Measurements from ENCODE around the gene TSPAN9. TPM values are rescaled to one million over a fixed set of nuclear protein-coding genes. Genes with fewer than 3 reads are reported as not detected.

Gene TSPAN9
- polyA plus RNA-seq, 4 donors, result 90.1 to 101 (median 97.8) TPM

DNA sequence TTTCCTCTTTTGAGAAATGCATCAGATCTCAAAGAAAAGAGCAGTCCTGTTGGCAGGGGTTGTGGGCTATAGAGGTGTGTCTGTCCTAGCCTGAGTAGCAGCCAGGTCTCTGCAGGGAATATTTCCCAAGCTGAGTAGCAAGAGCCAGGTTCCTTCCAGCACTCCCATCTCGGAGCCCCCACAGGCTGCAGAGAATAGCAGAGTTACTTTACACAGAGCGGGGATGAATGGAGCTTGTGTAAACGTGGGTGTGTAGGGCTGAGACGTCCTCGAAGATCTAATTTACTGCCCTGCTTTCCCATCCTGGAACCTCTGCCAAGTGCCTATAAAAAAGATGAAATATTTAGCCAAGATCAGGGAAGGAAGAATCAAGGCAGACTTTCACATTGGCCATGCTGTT, 156.6 kb downstream of the TSPAN9 start:
- no peak for DNase-seq (ENCODE audit: low read depth in 4 of 4, low spot score in 3 of 4)

DNA sequence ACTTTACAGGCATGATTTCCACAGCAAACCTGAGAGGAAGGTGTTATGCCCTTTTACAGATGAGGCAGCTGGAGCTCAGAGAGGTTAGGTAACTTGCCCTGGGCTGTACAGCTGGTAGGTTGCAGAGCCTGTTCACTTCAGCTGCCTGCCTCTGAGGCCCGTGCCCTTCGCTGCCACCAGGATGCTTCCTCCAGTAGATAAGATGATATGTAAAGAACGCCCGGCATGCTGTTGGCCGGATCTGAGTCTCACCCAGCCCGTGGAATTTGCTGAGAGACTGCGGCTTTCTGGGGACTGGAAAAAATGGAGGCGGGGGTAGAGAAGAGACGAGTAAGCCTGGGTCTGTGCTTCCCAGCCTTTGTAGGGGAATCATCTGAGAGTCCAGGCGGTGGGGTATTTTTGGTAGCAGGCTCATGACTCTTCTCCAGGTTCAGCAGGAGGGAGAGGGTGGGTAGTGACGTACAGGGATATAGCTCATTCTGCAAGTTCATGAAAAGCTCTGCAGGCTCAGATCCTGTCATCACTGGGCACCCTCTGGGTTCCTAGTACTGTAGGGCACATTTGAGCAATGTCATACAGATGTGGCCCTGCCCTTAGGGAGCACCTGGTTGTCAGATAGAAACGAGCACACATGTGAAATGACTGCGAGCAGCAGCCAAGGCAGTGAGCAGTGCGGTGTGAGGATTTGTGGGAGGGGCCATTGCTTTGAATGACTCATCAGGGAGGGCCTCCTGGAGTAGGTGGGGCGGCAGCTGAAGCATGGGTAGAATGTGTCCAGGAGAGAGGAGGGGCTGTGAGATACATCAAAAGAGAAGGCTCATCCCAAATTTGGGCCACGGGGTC, 159.4 kb downstream of the TSPAN9 start:
- DNase-seq (ENCODE audit: low read depth in 4 of 4, low spot score in 3 of 4), result no peak

DNA sequence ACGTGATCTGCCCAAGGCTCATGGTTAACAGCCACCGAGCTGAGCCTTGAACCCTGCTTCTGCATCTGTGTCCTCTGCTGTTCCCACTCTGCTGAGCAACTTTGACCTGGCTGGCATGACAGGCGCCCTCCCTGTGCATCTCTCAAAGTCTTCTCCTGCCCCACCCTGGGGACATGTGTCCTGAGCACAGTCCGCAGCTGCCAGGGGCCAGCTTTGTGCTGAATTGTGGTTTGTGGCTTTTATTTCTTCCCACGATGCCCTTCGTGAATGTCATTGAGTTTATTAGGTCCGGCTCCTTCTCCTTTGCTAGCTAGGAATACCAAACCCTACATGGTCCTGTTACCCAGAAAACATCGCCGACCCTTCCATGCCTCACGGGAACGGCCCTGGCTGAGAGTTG, 161.0 kb downstream of the TSPAN9 start:
- DNase-seq (ENCODE audit: low read depth in 4 of 4, low spot score in 3 of 4), result no peak

DNA sequence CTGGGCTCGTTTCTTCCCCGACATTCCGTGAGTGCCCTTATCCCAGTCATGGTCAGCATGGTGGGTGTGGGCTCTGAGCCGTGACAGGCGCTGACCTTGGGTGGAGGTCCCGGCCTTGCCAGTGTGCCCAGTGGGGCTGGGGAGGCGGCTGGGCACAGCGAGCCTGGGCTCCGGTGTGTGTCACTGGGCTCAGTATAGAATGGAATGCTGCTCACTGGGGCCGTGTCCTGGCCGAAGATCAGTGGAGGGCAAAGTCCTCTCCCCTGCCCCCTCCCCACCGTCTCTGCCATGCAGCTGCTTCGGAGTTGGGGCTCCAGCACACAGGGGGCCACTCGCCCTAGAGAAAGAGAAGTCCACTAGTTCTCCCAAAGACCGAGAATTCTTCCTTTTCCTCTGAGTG, 164.4 kb downstream of the TSPAN9 start:
- DNase-seq (ENCODE audit: low read depth in 4 of 4, low spot score in 3 of 4), result no peak

DNA sequence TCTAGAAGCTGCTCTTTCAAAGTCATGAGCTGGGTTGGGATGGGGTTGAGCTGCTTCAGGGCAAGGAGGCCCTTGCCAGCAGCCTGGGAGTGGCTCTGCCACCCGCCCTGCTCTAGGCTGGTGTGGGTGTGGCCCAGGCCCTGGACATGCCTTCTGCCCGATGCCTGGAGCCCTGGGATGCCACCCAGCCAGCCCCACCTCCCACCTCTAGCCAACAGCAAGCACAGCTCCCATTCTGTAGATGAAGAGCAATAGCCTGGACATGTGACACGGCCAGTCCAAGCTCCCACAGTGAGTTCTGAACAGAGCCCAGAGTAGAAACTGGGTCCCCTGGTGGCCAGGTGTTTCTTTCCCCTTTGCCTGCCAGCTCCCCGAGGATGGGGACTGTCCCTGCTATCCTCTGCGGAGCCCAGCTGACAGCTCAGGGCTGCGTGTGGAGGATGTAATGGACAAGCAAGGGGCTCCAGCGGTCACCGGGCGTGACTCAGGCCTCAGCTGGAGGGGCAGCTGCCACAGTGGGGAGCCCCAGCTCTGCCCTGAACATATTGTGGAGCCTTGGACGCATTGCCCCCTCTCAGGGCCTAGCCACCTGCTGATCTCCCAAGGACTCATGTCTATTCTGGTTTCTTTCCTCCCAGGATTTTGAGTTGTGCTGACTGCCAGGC, 165.2 kb downstream of the TSPAN9 start:
- no peak for DNase-seq (ENCODE audit: low read depth in 4 of 4, low spot score in 3 of 4)

DNA sequence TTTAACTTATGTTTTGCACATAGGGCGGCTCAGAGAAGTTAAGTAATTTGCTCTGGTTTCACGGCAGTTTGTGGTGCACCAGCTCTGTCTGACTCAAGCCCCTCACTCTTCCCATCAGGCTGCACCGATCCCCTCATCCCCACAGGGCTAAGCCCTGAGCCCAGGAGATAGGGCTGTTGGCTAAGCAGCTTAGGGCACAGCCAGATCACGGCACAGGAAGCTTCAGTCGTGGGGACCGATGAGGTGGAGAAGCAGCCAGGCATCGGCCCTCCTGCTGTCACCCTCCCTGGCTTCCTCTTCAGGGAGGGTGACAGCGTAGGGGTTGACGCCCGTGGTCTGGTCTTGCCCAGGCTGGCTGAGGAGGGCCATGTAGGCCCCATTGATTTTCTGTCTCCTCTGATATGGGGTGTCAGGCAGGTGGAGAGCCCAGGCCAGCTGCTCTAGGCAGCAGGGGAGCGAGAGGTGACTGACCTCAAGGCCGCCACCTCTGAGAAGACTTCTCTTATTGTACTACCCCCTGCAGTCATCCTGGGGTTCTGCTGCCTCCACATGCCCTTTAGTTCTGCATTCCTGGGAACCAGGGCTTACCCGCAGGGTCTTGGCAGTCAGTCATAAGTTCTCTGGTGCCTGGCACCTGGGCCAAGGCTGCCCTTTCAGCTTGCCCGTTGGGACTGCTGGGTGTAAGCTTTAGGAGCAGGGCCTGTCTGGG, 166.4 kb downstream of the TSPAN9 start:
- no peak for DNase-seq (ENCODE audit: low read depth in 4 of 4, low spot score in 3 of 4)

DNA sequence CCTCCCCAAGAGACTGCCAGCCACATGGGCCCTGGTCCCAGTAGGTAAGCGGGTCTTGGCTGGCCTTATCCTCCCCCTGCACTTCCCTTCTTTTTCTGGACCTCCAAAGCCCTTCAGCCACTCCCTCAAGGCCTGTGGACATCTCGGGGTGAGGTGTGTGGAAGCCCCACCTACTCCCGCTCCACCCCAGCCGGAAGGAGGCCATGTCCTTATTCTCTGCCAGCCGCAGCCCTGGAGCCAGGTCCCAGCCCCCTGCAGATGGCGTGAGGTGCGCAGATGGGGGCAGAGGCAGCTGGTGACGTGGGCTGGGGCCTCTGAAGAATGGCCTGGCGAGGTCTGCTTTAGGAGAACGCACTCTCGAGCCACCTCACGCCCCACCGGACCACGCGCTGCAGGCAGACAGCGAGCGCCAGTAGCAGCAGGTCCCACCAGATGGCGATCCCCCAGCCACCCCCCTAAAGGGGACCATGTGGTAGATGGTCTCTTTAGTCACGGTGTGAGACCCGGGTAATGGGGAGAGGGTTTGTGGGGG, 167.1 kb downstream of the TSPAN9 start:
- DNase-seq (ENCODE audit: low read depth in 4 of 4, low spot score in 3 of 4), result no peak

DNA sequence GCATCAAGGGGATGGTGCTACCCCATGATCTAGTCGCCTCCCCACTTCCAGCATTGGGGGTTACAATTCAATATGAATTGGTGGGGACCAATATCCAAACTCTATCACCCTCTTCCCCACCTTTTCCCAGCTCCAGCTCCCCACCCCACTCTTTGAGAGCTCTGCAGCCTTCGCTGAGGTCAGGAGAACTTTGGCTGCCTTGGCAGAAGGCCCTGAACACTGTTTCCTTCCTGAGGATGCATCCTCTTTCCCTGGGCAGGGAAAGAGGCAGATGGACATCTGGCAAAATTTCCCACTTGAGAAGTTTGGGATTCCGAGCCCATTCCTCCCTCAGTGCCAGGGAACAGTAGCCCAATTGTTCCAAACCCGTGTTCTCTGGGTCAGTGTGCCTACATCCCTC, 169.1 kb downstream of the TSPAN9 start:
- DNase-seq (ENCODE audit: low read depth in 4 of 4, low spot score in 3 of 4), result no peak

DNA sequence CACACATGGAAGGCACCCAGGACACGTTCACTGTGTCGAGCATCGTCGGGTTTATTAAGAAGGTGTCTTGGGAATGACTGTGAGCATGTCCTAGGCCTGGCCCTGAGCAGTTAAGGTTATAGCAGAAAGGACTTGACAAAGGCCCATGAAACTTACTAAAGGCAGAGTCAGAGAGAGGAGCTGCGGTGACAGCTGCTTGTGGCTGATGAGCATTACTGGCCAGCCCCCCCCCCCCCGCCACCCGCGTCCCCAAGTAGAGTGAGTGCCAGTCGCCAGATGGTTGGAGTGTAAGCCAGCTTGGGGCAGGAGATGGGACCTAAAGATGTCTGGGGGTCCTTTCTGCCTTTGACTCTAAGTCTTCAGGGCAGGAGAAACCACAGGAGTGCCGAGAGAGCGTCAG, 169.9 kb downstream of the TSPAN9 start:
- DNase-seq (ENCODE audit: low read depth in 4 of 4, low spot score in 3 of 4), result no peak

DNA sequence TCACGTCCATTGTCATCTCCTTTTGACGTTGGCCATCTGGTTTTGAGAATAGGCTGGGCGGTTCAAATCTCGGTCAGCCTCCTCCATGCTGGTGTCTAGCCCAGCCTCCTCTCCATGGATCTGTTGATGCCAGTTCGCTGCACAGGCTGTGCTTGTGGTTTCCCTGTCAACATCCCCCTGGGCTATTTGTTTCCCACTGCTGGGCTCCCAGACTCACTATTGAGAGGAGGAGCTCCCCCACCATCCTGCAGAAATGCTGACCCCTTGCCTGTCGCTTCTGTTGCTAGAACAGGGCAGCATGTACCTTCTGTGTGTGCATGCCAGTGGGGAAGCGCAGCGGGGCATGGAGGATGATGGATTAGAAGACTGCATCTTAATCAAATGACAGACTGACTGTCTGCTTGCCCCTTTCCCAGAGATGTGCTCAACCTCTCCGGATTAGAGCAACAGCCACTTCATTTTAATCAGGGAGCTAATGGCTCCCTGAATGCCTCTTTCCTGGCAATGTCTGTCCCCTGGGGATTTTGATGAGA, 170.5 kb downstream of the TSPAN9 start:
- DNase-seq (ENCODE audit: low read depth in 4 of 4, low spot score in 3 of 4), result no peak

DNA sequence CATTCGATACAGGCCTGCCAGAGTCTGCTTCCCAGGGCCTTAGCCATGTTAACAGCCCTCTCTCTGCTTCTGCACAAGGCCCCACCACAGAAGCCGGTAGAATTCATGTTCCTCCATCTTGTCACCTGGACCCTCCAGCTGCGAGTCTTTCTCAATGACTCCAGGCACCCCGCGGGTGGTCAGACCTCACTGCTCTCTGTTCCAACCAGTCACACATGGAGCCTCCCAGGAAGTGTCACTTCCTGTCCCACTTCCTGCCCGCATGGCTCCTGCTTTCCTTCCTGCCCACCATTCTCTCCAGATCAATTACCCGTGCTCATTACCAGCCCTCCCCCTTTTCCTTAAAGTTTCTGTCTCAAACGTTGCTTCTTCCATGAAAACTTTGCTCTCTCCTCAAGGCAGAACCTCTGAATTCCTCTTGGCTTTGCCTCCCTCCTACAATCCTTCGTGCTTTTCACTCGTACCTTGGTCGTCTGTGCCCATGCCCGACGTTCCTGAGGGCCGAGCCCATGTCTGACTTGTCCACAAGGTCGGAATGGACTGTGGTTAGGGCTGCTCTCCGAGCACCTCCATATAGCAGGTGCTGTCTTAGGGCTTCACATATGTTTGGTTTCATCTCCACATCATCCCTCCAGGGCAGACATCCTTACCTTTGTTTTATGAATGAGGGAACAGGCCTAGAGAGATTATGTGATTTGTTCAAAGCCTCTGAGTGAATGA, 172.1 kb downstream of the TSPAN9 start:
- no peak for DNase-seq (ENCODE audit: low read depth in 4 of 4, low spot score in 3 of 4)

DNA sequence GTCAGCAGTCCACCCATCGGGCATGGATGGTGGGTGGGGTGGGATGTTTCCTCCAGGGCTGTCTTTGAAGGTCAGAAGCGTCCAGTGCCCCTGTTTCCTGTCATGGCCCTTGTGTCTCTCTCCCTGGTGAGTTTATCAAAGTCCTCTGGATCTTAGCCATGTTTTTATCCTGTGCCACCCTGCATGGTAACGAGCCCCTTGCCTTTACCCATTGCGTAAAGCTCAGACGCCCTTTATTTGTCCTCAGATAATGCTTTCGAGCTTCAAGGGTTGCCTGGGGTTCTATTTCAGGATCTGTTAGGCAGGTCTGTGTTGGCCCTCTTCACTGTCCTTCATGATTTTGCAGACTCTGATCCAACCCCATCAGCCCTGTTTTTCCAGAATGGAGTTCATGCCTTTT, 172.9 kb downstream of the TSPAN9 start:
- DNase-seq (ENCODE audit: low read depth in 4 of 4, low spot score in 3 of 4), result no peak

DNA sequence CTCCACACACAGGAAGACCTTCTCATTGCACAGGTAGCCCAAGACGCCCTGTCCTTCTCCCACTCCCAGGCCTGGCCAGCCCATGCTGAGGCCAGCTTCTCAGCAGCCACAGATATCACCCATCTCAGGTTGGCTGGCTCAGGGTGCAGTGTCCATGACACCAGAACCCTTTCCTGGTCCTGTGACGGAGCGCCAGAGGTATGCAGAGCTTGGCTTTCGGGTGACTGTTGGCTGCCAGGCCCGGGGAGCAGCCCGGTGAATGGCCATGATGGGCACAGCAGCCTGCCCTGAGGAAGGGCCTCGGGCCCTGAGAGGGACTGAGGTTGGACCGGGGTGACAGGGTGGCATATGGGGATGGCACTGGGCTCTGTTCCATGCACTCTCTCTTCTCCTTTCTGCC, 173.4 kb downstream of the TSPAN9 start:
- DNase-seq (ENCODE audit: low read depth in 4 of 4, low spot score in 3 of 4), result no peak

DNA sequence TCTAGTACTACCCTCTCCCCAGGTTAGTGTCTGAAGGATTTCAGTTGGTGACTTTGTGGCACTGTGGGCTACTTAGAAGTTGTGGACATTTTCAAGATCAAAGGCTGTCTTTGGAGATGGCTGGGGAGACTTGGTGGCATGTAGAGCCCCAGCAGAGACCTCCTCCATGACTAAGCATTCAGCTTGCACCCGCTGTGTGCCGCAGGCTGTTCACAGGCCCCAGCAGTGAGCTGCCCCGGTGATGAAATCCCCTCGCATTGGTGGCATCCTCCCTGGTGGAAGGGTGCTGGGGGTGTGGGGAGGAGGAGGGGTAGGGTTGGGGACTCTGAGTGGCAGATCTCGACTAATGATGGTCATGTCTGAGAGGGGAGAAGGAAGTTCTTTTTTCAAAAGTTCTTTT, 173.9 kb downstream of the TSPAN9 start:
- DNase-seq (ENCODE audit: low read depth in 4 of 4, low spot score in 3 of 4), result no peak

DNA sequence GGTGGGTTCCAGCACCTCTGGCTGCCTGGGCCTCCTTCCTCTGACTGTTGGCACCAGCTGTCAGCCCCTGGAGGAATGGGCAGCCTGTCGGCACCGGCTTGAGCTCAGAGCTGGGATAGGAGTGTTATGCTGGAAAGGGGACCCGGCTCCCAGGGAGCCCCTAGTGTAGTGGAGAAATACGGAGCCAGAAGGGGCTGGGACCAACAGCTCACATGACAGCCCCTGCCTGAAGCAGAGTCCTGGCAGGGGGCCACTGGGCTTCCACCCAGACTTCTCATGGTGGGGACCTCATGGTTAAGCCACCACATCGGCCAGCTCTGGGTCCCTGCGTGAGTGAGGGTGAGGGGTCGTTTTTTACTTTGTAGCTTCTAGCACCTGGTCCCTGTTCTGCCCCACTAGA, 174.5 kb downstream of the TSPAN9 start:
- DNase-seq (ENCODE audit: low read depth in 4 of 4, low spot score in 3 of 4), result no peak

DNA sequence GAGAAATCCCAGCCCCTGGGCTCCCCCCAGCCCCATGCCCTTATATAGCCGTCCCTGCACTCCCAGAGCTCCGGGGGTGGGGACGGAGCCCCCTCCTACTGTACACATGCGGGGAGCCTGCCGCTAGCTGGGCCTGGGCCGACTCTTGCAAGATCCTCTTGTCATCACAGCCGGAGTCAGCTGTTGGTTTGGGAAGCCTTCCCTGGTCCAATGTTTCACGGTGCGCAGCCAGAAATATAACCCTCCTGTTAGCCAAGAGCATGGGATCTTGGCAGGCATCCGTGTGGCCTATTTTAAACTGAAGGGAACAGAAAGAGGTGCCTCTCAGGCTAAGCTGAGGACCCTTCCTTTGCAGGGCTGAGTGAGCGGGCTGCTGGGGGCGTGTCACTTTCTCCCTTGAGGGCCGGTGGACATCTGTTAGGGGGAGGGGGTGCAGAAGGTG, 175.3 kb downstream of the TSPAN9 start:
- peak; percentile 67 to 80 (median 75) for DNase-seq (ENCODE audit: low read depth in 4 of 4, low spot score in 3 of 4)

DNA sequence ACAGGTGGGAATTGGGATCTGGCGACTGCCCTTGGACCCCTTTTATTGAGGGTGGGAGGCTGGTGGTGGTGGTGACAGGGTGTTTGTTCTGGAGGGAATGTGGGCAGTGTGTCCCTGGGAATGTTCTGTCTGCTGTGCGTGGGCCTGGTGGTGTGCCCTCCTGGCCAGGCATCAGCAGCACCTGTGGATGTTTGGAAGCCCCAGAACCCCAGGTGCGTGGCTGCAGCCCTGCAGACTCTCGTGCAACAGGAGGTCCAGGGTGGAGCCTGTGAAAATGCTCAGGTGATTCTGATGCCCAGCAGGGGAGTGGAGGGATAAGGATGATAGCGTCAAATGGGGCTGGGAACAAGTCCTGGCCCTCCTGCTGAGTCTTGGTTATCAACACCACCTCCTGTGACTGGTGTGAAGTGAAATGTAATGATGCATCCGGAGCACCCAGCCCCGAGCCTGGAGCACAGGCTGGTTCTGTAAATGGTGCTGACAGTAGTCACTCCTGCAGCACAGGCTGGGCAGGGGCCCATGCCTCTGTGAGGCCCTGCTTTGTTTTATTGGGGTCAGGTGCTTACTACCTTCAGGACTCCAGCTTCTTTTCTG, 176.6 kb downstream of the TSPAN9 start:
- DNase-seq (ENCODE audit: low read depth in 4 of 4, low spot score in 3 of 4), result no peak

DNA sequence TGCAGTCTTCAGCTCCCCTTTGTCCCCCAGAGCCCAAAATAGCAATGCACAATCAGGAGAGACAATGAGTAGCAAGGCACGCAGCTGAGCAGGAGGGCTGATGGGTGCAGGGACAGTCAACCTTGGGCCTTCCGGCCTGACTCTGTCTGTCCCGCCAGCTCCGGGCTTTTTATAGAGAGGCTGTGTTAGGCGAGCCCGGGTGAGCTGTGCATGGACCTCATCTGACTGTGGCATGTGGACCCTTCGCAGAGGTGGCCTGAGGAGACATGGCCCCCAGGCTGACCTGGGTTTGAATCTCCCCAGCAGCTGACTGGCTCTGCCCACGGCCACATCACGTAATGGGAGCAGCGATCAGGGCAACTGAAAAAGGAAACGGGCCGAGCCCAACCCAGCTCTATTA, 177.9 kb downstream of the TSPAN9 start:
- no peak for DNase-seq (ENCODE audit: low read depth in 4 of 4, low spot score in 3 of 4)

DNA sequence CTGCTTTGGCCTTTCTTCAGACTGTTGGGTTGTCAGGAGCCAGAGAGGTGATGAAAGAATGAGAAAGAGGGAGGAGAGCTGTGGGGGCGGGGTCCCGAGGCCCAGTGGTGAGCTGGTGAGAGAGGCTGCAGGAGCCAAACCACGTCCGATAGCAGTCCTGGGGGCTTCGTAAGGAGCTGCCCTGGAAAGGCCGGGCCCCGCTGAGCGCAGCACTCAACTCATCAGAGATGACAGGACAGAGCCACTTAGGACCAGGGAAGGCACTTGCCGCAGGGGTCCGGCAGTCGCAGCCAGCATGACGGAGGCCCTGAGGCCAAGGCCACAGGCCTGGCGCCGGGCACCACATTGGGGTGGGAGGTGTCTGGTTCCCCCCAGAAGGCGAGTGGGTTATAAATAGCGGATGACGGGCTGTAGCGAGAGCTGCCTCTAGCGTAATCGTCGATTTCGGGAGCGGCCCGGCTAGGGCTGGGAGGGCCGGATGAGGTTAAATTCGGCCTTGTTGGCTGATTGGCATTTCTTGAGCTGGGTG, 179.0 kb downstream of the TSPAN9 start:
- no peak for DNase-seq (ENCODE audit: low read depth in 4 of 4, low spot score in 3 of 4)

DNA sequence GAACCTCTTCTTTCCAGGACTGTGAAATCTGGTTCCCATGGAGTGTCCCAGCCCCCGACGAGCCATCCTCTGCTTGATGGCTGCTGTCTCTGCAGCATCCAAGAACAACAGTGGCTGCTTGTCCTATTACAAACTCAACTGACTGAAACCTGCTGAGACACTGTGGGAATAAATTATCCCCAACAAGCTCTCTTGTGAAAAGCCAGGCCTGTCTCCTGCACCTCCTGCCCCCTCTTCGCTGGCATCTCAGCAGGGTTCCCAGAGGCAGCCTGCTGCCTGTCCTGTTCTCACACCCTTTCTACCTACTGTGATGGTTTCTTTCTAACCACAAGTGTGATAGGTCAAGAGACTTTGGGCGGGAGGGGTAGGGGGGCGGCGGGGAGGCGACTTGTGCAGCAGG, 180.2 kb downstream of the TSPAN9 start:
- DNase-seq (ENCODE audit: low read depth in 4 of 4, low spot score in 3 of 4), result no peak

Data from right renal pelvis (tissue), 4 donors.